GM12892 (cell line): Measurements from ENCODE around the gene APC2.

ENCODE experiments used
- POLR2A ChIP-seq: IDR thresholded peaks from 2 replicates; pipeline ENCODE4 v1.6.1; 2011; ENCODE audit warnings: low read depth, low read length, control low read depth
- POLR2AphosphoS5 ChIP-seq: IDR thresholded peaks from 2 replicates; pipeline ENCODE4 v1.6.1; 2011; ENCODE audit warnings: low read depth, low read length, control low read depth
- TAF1 ChIP-seq: IDR thresholded peaks from 2 replicates; pipeline ENCODE4 v1.6.1; 2011; ENCODE audit warnings: low read depth, mild to moderate bottlenecking, control low read depth, low read length, borderline replicate concordance

- TF ChIP-seq POLR2A (no peak), TAF1 (no peak), POLR2AphosphoS5 (no peak)
Observed at GRCh38 chr19:1505012-1505411, 55.1 kb downstream of the APC2 start.
